NCI-H2196 treated with DMSO at 0.1 percent for 48 hours (cell line): ENCODE measurements around the gene FCHO2.
"Not testable (repeated sequence)": the region's sequence is repeated elsewhere in the genome, so short reads cannot be mapped to it uniquely, and the experiment has no call there.

Experiments
- DNase-seq: peaks from one replicate; lab custom pipeline; 2025; ENCODE audit not compliant: unreplicated experiment; lab: John Stamatoyannopoulos, UW

FCHO2 gene

GRCh38 chr5:72955768-72956323, at the start of gene FCHO2:
Gene FCHO2, plus strand, starts transcription at chr5:72956041. Its CDS starts 56 bp downstream, at chr5:72956097.
- DNase-seq, result peak; percentile 67

- DNase-seq, result no peak
Measured at GRCh38 chr5:72906806-72907205, 49.0 kb upstream of the FCHO2 start.

- DNase-seq, result no peak
Measured at GRCh38 chr5:72908664-72909063, 47.2 kb upstream of the FCHO2 start.

GRCh38 chr5:72917371-72917776, 38.5 kb upstream of the FCHO2 start:
- DNase-seq, result no peak

- DNase-seq, result no peak
Measured at GRCh38 chr5:72920690-72921502, 34.9 kb upstream of the FCHO2 start.

- no peak for DNase-seq
Measured at GRCh38 chr5:72921886-72922285, 34.0 kb upstream of the FCHO2 start.

- no peak for DNase-seq
Measured at GRCh38 chr5:72922422-72922821, 33.4 kb upstream of the FCHO2 start.

GRCh38 chr5:72925336-72926010, 30.4 kb upstream of the FCHO2 start:
- DNase-seq, result no peak

GRCh38 chr5:72932686-72933085, 23.2 kb upstream of the FCHO2 start:
- DNase-seq, result not testable (repeated sequence)

GRCh38 chr5:72934953-72935725, 20.7 kb upstream of the FCHO2 start:
- DNase-seq, result not testable (repeated sequence)

GRCh38 chr5:72936893-72937292, 18.9 kb upstream of the FCHO2 start:
- no peak for DNase-seq

- DNase-seq, result no peak
Measured at GRCh38 chr5:72937517-72938061, 18.3 kb upstream of the FCHO2 start.

GRCh38 chr5:72938206-72938605, 17.6 kb upstream of the FCHO2 start:
- no peak for DNase-seq

GRCh38 chr5:72940082-72940481, 15.8 kb upstream of the FCHO2 start:
- no peak for DNase-seq

GRCh38 chr5:72943307-72943706, 12.5 kb upstream of the FCHO2 start:
- no peak for DNase-seq

GRCh38 chr5:72947498-72947897, 8.3 kb upstream of the FCHO2 start:
- no peak for DNase-seq

- DNase-seq, result no peak
Measured at GRCh38 chr5:72949481-72949880, 6.4 kb upstream of the FCHO2 start.

- DNase-seq, result no peak
Measured at GRCh38 chr5:72951671-72952468, 4.0 kb upstream of the FCHO2 start.

GRCh38 chr5:72954389-72954788, 1.5 kb upstream of the FCHO2 start:
- DNase-seq, result no peak

- no peak for DNase-seq
Measured at GRCh38 chr5:72955143-72955767, 586 bp upstream of the FCHO2 start.
